Transverse colon (tissue), 4 donors: Measurements from ENCODE around the gene RBBP7. TPM values are rescaled to one million over a fixed set of nuclear protein-coding genes. Genes with fewer than 3 reads are reported as not detected.
"Not testable (repeated sequence)": the region's sequence is repeated elsewhere in the genome, so short reads cannot be mapped to it uniquely, and the experiment has no call there.

ENCODE experiments used
- DNase-seq: peaks from one replicate; pipeline ENCODE4 v3.0.0-alpha.2; 2019
- H3K27ac ChIP-seq, 4 donors: fragments of 200-600 bp; sonication (generic); 2 replicates each; pipeline ENCODE4 v1.5.1; 2016 to 2018; ENCODE audit warnings: inconsistent platforms in 4 of 4
- H3K27me3 ChIP-seq: fragments of 200-600 bp; sonication (generic); 2 replicates; pipeline ENCODE4 v1.5.1; 2017; ENCODE audit warnings: inconsistent platforms
- H3K36me3 ChIP-seq, 4 donors: fragments of 200-600 bp; sonication (generic); 2 replicates each; pipeline ENCODE4 v1.5.1; 2017 to 2019; ENCODE audit warnings: inconsistent platforms in 4 of 4
- H3K4me1 ChIP-seq, 4 donors: fragments of 200-600 bp; sonication (generic); 2 replicates each; pipeline ENCODE4 v1.5.1; 2017 to 2020; ENCODE audit warnings: inconsistent platforms in 4 of 4
- H3K4me3 ChIP-seq, 4 donors: fragments of 200-600 bp; sonication (generic); 1 replicate in 1 of 4; 2 replicates in 3 of 4; pipeline versions ENCODE4 v1.5.1 to v1.6.1; 2017 to 2019; ENCODE audit warnings: inconsistent platforms in 4 of 4
- H3K9me3 ChIP-seq, 2 donors: fragments of 200-600 bp; sonication (generic); 2 replicates each; pipeline ENCODE4 v1.5.1; 2017 to 2019; ENCODE audit warnings: inconsistent platforms in 2 of 2
- CTCF ChIP-seq, 5 experiments: fragments of 200-600 bp in 3 of 5; fragments of 450-650 bp in 2 of 5; sonication (generic) in 3 of 5; IDR thresholded peaks; 1 replicate in 2 of 5; 2 replicates in 3 of 5; pipeline ENCODE4 v1.5.1; 2016 to 2017; ENCODE audit warnings: antibody characterized with exemption in 5 of 5, inconsistent platforms in 3 of 5, mild to moderate bottlenecking in 2 of 5, moderate library complexity in 1 of 5
- EP300 ChIP-seq: sonication (generic); formaldehyde crosslinking; IDR thresholded peaks from one replicate; pipeline ENCODE4 v1.6.1; 2017; ENCODE audit warnings: antibody characterized with exemption, low read depth
- POLR2A ChIP-seq: fragments of 450-650 bp; IDR thresholded peaks from one replicate; pipeline ENCODE4 v1.6.1; 2016; ENCODE audit warnings: antibody characterized with exemption, mild to moderate bottlenecking, moderate library complexity
- POLR2AphosphoS5 ChIP-seq, 3 donors: sonication (generic); formaldehyde crosslinking; IDR thresholded peaks; one replicate each; pipeline ENCODE4 v1.6.1; 2016; ENCODE audit warnings: antibody characterized with exemption in 3 of 3
- WGBS, 2 donors: methylation state at CpG; one replicate each; pipeline ENCODE4 v1.1.5; 2018; ENCODE audit warnings: low coverage in 1 of 2; 5-methylcytosine and 5-hydroxymethylcytosine counted together
- in situ Hi-C, 4 donors: fragments of 200-750 bp; cut with MboI; loops; one replicate each; pipeline versions ENCODE4 v1.15.0 to v1.15.1; 2017; ENCODE audit warnings: low sequenced_read_pairs in 3 of 4, low pct_ligation_motif_present in 1 of 4, low pct_unique_long_range_greater_than_20kb in 1 of 4
- intact Hi-C: fragments of 100-400 bp; cut with DNase I; formaldehyde crosslinking; loops from one replicate; pipeline ENCODE4 v1.15.1; 2023; ENCODE audit warnings: low total_unique reads
- total RNA-seq, 4 donors: library from RNA; depleted of rRNA; stranded (reverse); fragments of >200 nt; gene quantifications; one replicate each; pipeline ENCODE4 v1.1.0, GENCODE V29; 2016

Gene RBBP7
- total RNA-seq, 4 donors from 2014 or later, result 32.2 to 67.4 (median 55.2) TPM

- TF ChIP-seq CTCF (IDR thresholded peaks at IDR 0.05) (no peak), POLR2A (no peak), EP300 (no peak), POLR2AphosphoS5 (IDR thresholded peaks at IDR 0.05) (no peak)
- H3K9me3 ChIP-seq, result no peaks in the 10 kb centered on the region
- peaks cover 0 to 12% (median under 1%) of the 10 kb centered on the region in 4 donors for H3K4me1 ChIP-seq
- WGBS, 2 donors, result 74% methylated on average over 2 of the region's 2 CpGs; no CpG with 5 or more reads in 1 of the 2 donors
- H3K27me3 ChIP-seq, result no peaks in the 10 kb centered on the region
- H3K27ac ChIP-seq, result no peak overlapping the region
- in situ Hi-C loops, result no loop called here
- intact Hi-C loops, result no loop called here
- DNase-seq, result no peak
- H3K4me3 ChIP-seq, result no peak overlapping the region
- no peaks in the 10 kb centered on the region for H3K36me3 ChIP-seq
Observed at GRCh38 chrX:16862829-16863228, 7.3 kb downstream of the RBBP7 start.

GRCh38 chrX:16856744-16857143 is 13.4 kb downstream of the RBBP7 start:
- in situ Hi-C loops (no loop called here), intact Hi-C loops (no loop called here)
- Histone ChIP-seq H3K4me3 (no peak overlapping the region), H3K27ac (no peak overlapping the region), H3K4me1 (no peaks in the 10 kb centered on the region), H3K27me3 (no peaks in the 10 kb centered on the region), H3K36me3 (no peaks in the 10 kb centered on the region), H3K9me3 (no peaks in the 10 kb centered on the region)
- DNase-seq, result no peak
- TF ChIP-seq POLR2A (no peak), EP300 (no peak), POLR2AphosphoS5 (IDR thresholded peaks at IDR 0.05) (no peak), CTCF (IDR thresholded peaks at IDR 0.05) (no peak)

- DNase-seq, H3K27ac ChIP-seq, H3K4me3 ChIP-seq, H3K4me1 ChIP-seq, H3K27me3 ChIP-seq, in situ Hi-C loops, intact Hi-C loops, H3K36me3 ChIP-seq, H3K9me3 ChIP-seq: not testable (repeated sequence)
- WGBS, 2 donors, result 77% methylated on average over 2 of the region's 2 CpGs; no CpG with 5 or more reads in 1 of the 2 donors
Observed at GRCh38 chrX:16856076-16856404, 14.1 kb downstream of the RBBP7 start.

GRCh38 chrX:16855363-16856075 is 14.6 kb downstream of the RBBP7 start:
- no peak for TF ChIP-seq POLR2AphosphoS5 (IDR thresholded peaks at IDR 0.05)
- DNase-seq, result no peak
- no peaks in the 10 kb centered on the region for H3K36me3 ChIP-seq

GRCh38 chrX:16853537-16853936 is 16.6 kb downstream of the RBBP7 start:
- in situ Hi-C loops (no loop called here), intact Hi-C loops (no loop called here)
- no peak for DNase-seq
- Histone ChIP-seq H3K4me1 (no peaks in the 10 kb centered on the region), H3K27me3 (no peaks in the 10 kb centered on the region), H3K27ac (no peak overlapping the region), H3K36me3 (no peaks in the 10 kb centered on the region), H3K4me3 (no peak overlapping the region), H3K9me3 (no peaks in the 10 kb centered on the region)
- WGBS, 2 donors, result 79% methylated on average over 3 of the region's 3 CpGs; no CpG with 5 or more reads in 1 of the 2 donors
- TF ChIP-seq POLR2A (no peak), EP300 (no peak), POLR2AphosphoS5 (IDR thresholded peaks at IDR 0.05) (no peak), CTCF (IDR thresholded peaks at IDR 0.05) (no peak)

More at GRCh38 chrX:16855363-16856075, 14.6 kb downstream of the RBBP7 start:
- in situ Hi-C loops (no loop called here), intact Hi-C loops (no loop called here)
- Histone ChIP-seq H3K4me3 (no peak overlapping the region), H3K4me1 (no peaks in the 10 kb centered on the region), H3K27ac (no peak overlapping the region), H3K27me3 (no peaks in the 10 kb centered on the region), H3K9me3 (no peaks in the 10 kb centered on the region)
- WGBS, 2 donors, result 85% methylated on average over 5 of the region's 5 CpGs; no CpG with 5 or more reads in 1 of the 2 donors
